SH-SY5Y (cell line): ENCODE data around the gene STBD1.

ENCODE experiments used
- GATA2 ChIP-seq: IDR thresholded peaks from 2 replicates; pipeline ENCODE4 v1.6.1; 2011; ENCODE audit warnings: mild to moderate bottlenecking, low read depth, low read length
- GATA3 ChIP-seq: IDR thresholded peaks from 2 replicates; pipeline ENCODE4 v1.6.1; 2011; ENCODE audit warnings: low read depth, mild to moderate bottlenecking, low read length, moderate library complexity

The STBD1 gene

GRCh38 chr4:76278583-76278982, 27.9 kb upstream of the STBD1 start:
- TF ChIP-seq GATA3: no peak
- TF ChIP-seq GATA2: no peak

- no peak for TF ChIP-seq GATA2
- no peak for TF ChIP-seq GATA3
Observed at GRCh38 chr4:76279462-76279861, 27.1 kb upstream of the STBD1 start.

GRCh38 chr4:76280488-76281441, 25.8 kb upstream of the STBD1 start:
- TF ChIP-seq GATA2 (peak; percentile 46), GATA3 (no peak)

- TF ChIP-seq GATA3 (no peak), GATA2 (no peak)
Observed at GRCh38 chr4:76282941-76283689, 23.4 kb upstream of the STBD1 start.

GRCh38 chr4:76283900-76284299, 22.6 kb upstream of the STBD1 start:
- TF ChIP-seq GATA2: no peak

- TF ChIP-seq GATA2 (no peak), GATA3 (no peak)
Observed at GRCh38 chr4:76292730-76293129, 13.8 kb upstream of the STBD1 start.

GRCh38 chr4:76293772-76294171, 12.8 kb upstream of the STBD1 start:
- TF ChIP-seq GATA2: no peak
- TF ChIP-seq GATA3: no peak

GRCh38 chr4:76296286-76296820, 10.2 kb upstream of the STBD1 start:
- no peak for TF ChIP-seq GATA3
- no peak for TF ChIP-seq GATA2

- TF ChIP-seq GATA2 (no peak), GATA3 (no peak)
Observed at GRCh38 chr4:76298227-76298626, 8.3 kb upstream of the STBD1 start.

- TF ChIP-seq GATA3 (no peak), GATA2 (no peak)
Observed at GRCh38 chr4:76300012-76300411, 6.5 kb upstream of the STBD1 start.

- TF ChIP-seq GATA3 (no peak), GATA2 (no peak)
Observed at GRCh38 chr4:76301068-76301774, 5.3 kb upstream of the STBD1 start.

- TF ChIP-seq GATA2: no peak
- no peak for TF ChIP-seq GATA3
Observed at GRCh38 chr4:76301775-76302162, 4.8 kb upstream of the STBD1 start.

- TF ChIP-seq GATA2: no peak
- TF ChIP-seq GATA3: no peak
Observed at GRCh38 chr4:76302826-76303438, 3.6 kb upstream of the STBD1 start.

- no peak for TF ChIP-seq GATA3
- no peak for TF ChIP-seq GATA2
Observed at GRCh38 chr4:76305033-76305687, 1.4 kb upstream of the STBD1 start.
